Liver (tissue), 9 donors: ENCODE data around the gene ATG2B. TPM values are rescaled to one million over a fixed set of nuclear protein-coding genes. Genes with fewer than 3 reads are reported as not detected.

Experiments
- DNase-seq: peaks from one replicate; pipeline ENCODE4 v3.0.0-alpha.2; 2017; ENCODE audit warnings: low spot score
- H3K27ac ChIP-seq, 2 donors: one replicate each; pipeline ENCODE4 v1.7.0; 2013; ENCODE audit warnings: inconsistent platforms in 2 of 2, low read length in 2 of 2, control low read depth in 1 of 2, low read depth in 1 of 2, mild to moderate bottlenecking in 1 of 2
- H3K27me3 ChIP-seq, 4 donors: one replicate each; pipeline versions ENCODE4 v1.6.1 to v1.7.0; 2013; ENCODE audit warnings: low read length in 3 of 4, inconsistent platforms in 1 of 4, mild to moderate bottlenecking in 1 of 4, moderate library complexity in 1 of 4; ENCODE audit not compliant: control insufficient read depth in 4 of 4, insufficient read depth in 4 of 4
- H3K36me3 ChIP-seq, 4 donors: one replicate each; pipeline versions ENCODE4 v1.6.1 to v1.7.0; 2013; ENCODE audit warnings: low read length in 3 of 4, mild to moderate bottlenecking in 3 of 4, low read depth in 1 of 4, moderate library complexity in 1 of 4; ENCODE audit not compliant: control insufficient read depth in 4 of 4, insufficient read depth in 3 of 4
- H3K4me1 ChIP-seq, 4 donors: one replicate each; pipeline versions ENCODE4 v1.6.1 to v1.7.0; 2013; ENCODE audit warnings: low read length in 3 of 4, mild to moderate bottlenecking in 3 of 4, moderate library complexity in 1 of 4; ENCODE audit not compliant: control insufficient read depth in 4 of 4, insufficient read depth in 4 of 4
- H3K4me3 ChIP-seq, 3 donors: one replicate each; pipeline versions ENCODE4 v1.6.1 to v1.7.0; 2013; ENCODE audit warnings: low read length in 3 of 3, control low read depth in 1 of 3, low read depth in 1 of 3, mild to moderate bottlenecking in 1 of 3
- H3K9ac ChIP-seq, 2 donors: one replicate each; pipeline ENCODE4 v1.7.0; 2013; ENCODE audit warnings: low read length in 2 of 2, mild to moderate bottlenecking in 2 of 2, moderate library complexity in 2 of 2, control low read depth in 1 of 2, low read depth in 1 of 2
- H3K9me3 ChIP-seq, 4 donors: one replicate each; pipeline versions ENCODE4 v1.6.1 to v1.7.0; 2013; ENCODE audit warnings: low read length in 3 of 4; ENCODE audit not compliant: control insufficient read depth in 4 of 4
- EGR1 ChIP-seq, 2 donors: IDR thresholded peaks; 2 replicates each; pipeline ENCODE4 v1.6.1; 2016 to 2018; ENCODE audit warnings: antibody characterized with exemption in 2 of 2, low read depth in 2 of 2
- FOXA1 ChIP-seq: IDR thresholded peaks from 2 replicates; pipeline ENCODE4 v1.6.1; 2016; ENCODE audit warnings: antibody characterized with exemption
- FOXA2 ChIP-seq: IDR thresholded peaks from 2 replicates; pipeline ENCODE4 v1.6.1; 2016; ENCODE audit warnings: antibody characterized with exemption
- GABPA ChIP-seq, 2 donors: IDR thresholded peaks in 1 of 2; conservative IDR thresholded peaks in 1 of 2; 2 replicates each; pipeline ENCODE4 v1.6.1; 2016; ENCODE audit warnings: antibody characterized with exemption in 2 of 2, mild to moderate bottlenecking in 1 of 2, moderate library complexity in 1 of 2
- HNF4A ChIP-seq, 2 donors: conservative IDR thresholded peaks; 2 replicates each; pipeline ENCODE4 v1.6.1; 2016; ENCODE audit warnings: antibody characterized with exemption in 2 of 2, mild to moderate bottlenecking in 2 of 2
- HNF4G ChIP-seq: IDR thresholded peaks from 2 replicates; pipeline ENCODE4 v1.6.1; 2016; ENCODE audit warnings: antibody characterized with exemption
- JUND ChIP-seq, 2 donors: IDR thresholded peaks; 2 replicates each; pipeline ENCODE4 v1.6.1; 2016; ENCODE audit warnings: antibody characterized with exemption in 2 of 2
- NR2F2 ChIP-seq: IDR thresholded peaks from 2 replicates; pipeline ENCODE4 v1.6.1; 2016; ENCODE audit warnings: antibody characterized with exemption
- RAD21 ChIP-seq, 2 donors: IDR thresholded peaks; 2 replicates each; pipeline ENCODE4 v1.6.1; 2016; ENCODE audit warnings: antibody characterized with exemption in 2 of 2, mild to moderate bottlenecking in 2 of 2
- RXRA ChIP-seq, 2 donors: IDR thresholded peaks; 2 replicates each; pipeline ENCODE4 v1.6.1; 2017 to 2018; ENCODE audit warnings: antibody characterized with exemption in 2 of 2, mild to moderate bottlenecking in 1 of 2
- SP1 ChIP-seq: IDR thresholded peaks from 2 replicates; pipeline ENCODE4 v1.6.1; 2018; ENCODE audit warnings: antibody characterized with exemption, mild to moderate bottlenecking
- TAF1 ChIP-seq: conservative IDR thresholded peaks from 2 replicates; pipeline ENCODE4 v1.6.1; 2016; ENCODE audit warnings: antibody characterized with exemption, mild to moderate bottlenecking
- YY1 ChIP-seq: IDR thresholded peaks from 2 replicates; pipeline ENCODE4 v1.6.1; 2016; ENCODE audit warnings: antibody characterized with exemption, mild to moderate bottlenecking
- ZBTB33 ChIP-seq: IDR thresholded peaks from 2 replicates; pipeline ENCODE4 v1.6.1; 2016; ENCODE audit warnings: antibody characterized with exemption
- WGBS: extraction: QIAGEN DNeasy Blood & Tissue Kit; methylation state at CpG from one replicate; pipeline ENCODE4 v1.1.7; 2013; 5-methylcytosine and 5-hydroxymethylcytosine counted together
- polyA plus RNA-seq, 2 donors: library from polyadenylated mRNA; stranded (reverse) in 1 of 2; unstranded in 1 of 2; fragments of 200-250 nt in 1 of 2; fragments of >200 nt in 1 of 2; fragmentation: Nextera tagmentation in 1 of 2; extraction: Ambion mirVana in 1 of 2; gene quantifications; one replicate each; pipeline versions ENCODE4 v1.2.1 to v1.2.3, GENCODE V29; 2013 to 2015
- total RNA-seq, 2 donors: library from RNA; depleted of rRNA; stranded (reverse); fragments of >200 nt; gene quantifications; one replicate each; pipeline ENCODE4 v1.2.3, GENCODE V29; 2014
- TF ChIP-seq, protein P1 (sequence below): fragments of 150-350 bp; IDR thresholded peaks from 2 replicates; pipeline ENCODE4 v1.5.1; 2017; ENCODE audit warnings: improper control_type of control experiment, low read depth, low read length; ENCODE audit not compliant: missing input control
- TF ChIP-seq, protein P2 (sequence below): IDR thresholded peaks from 2 replicates; pipeline ENCODE4 v1.6.1; 2016; ENCODE audit warnings: antibody characterized with exemption
- TF ChIP-seq, protein P3 (sequence below): IDR thresholded peaks from 2 replicates; pipeline ENCODE4 v1.6.1; 2016; ENCODE audit warnings: antibody characterized with exemption
- TF ChIP-seq, protein P4 (sequence below): IDR thresholded peaks from 2 replicates; pipeline ENCODE4 v1.6.1; 2016; ENCODE audit warnings: antibody characterized with exemption, mild to moderate bottlenecking
- donor health status: healthy.
- donor health status: healthy.
- donor health status: healthy.
- donor health status: healthy.
- donor health status: healthy.

Gene ATG2B
- total and polyA plus RNA-seq, 4 donors, result 4.7 to 36.0 (median 20.5) TPM

GRCh38 chr14:96400495-96400894 lies 37.4 kb upstream of the ATG2B start:
- Histone ChIP-seq H3K9ac (no peak overlapping the region), H3K4me3 (no peak overlapping the region), H3K36me3 (no peaks in the 10 kb centered on the region), H3K9me3 (no peaks in the 10 kb centered on the region), H3K27me3 (no peaks in the 10 kb centered on the region), H3K27ac (no peak overlapping the region), H3K4me1 (no peaks in the 10 kb centered on the region)
- no peak for DNase-seq
- 91% methylated on average over 5 of the region's 5 CpGs for WGBS
- TF ChIP-seq HNF4G, result no peak
- TF ChIP-seq, protein P1, sequence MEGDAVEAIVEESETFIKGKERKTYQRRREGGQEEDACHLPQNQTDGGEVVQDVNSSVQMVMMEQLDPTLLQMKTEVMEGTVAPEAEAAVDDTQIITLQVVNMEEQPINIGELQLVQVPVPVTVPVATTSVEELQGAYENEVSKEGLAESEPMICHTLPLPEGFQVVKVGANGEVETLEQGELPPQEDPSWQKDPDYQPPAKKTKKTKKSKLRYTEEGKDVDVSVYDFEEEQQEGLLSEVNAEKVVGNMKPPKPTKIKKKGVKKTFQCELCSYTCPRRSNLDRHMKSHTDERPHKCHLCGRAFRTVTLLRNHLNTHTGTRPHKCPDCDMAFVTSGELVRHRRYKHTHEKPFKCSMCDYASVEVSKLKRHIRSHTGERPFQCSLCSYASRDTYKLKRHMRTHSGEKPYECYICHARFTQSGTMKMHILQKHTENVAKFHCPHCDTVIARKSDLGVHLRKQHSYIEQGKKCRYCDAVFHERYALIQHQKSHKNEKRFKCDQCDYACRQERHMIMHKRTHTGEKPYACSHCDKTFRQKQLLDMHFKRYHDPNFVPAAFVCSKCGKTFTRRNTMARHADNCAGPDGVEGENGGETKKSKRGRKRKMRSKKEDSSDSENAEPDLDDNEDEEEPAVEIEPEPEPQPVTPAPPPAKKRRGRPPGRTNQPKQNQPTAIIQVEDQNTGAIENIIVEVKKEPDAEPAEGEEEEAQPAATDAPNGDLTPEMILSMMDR, result no peak
- TF ChIP-seq JUND (IDR thresholded peaks at IDR 0.05), result no peak
- no peak for TF ChIP-seq FOXA1
- TF ChIP-seq YY1, result no peak
- TF ChIP-seq HNF4A (conservative IDR thresholded peaks at IDR 0.05), result no peak
- TF ChIP-seq SP1, result no peak
- TF ChIP-seq ZBTB33, result no peak
- TF ChIP-seq, protein P2, sequence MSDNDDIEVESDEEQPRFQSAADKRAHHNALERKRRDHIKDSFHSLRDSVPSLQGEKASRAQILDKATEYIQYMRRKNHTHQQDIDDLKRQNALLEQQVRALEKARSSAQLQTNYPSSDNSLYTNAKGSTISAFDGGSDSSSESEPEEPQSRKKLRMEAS, result no peak
- no peak for TF ChIP-seq GABPA (IDR thresholded peaks at IDR 0.05 in 1 of 2, conservative IDR thresholded peaks at IDR 0.05 in 1 of 2)
- TF ChIP-seq NR2F2, result no peak
- TF ChIP-seq, protein P3, sequence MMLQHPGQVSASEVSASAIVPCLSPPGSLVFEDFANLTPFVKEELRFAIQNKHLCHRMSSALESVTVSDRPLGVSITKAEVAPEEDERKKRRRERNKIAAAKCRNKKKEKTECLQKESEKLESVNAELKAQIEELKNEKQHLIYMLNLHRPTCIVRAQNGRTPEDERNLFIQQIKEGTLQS, result no peak
- no peak for TF ChIP-seq FOXA2
- TF ChIP-seq, protein P4, sequence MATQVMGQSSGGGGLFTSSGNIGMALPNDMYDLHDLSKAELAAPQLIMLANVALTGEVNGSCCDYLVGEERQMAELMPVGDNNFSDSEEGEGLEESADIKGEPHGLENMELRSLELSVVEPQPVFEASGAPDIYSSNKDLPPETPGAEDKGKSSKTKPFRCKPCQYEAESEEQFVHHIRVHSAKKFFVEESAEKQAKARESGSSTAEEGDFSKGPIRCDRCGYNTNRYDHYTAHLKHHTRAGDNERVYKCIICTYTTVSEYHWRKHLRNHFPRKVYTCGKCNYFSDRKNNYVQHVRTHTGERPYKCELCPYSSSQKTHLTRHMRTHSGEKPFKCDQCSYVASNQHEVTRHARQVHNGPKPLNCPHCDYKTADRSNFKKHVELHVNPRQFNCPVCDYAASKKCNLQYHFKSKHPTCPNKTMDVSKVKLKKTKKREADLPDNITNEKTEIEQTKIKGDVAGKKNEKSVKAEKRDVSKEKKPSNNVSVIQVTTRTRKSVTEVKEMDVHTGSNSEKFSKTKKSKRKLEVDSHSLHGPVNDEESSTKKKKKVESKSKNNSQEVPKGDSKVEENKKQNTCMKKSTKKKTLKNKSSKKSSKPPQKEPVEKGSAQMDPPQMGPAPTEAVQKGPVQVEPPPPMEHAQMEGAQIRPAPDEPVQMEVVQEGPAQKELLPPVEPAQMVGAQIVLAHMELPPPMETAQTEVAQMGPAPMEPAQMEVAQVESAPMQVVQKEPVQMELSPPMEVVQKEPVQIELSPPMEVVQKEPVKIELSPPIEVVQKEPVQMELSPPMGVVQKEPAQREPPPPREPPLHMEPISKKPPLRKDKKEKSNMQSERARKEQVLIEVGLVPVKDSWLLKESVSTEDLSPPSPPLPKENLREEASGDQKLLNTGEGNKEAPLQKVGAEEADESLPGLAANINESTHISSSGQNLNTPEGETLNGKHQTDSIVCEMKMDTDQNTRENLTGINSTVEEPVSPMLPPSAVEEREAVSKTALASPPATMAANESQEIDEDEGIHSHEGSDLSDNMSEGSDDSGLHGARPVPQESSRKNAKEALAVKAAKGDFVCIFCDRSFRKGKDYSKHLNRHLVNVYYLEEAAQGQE, result no peak
- TF ChIP-seq RAD21 (IDR thresholded peaks at IDR 0.05), result no peak
- TF ChIP-seq RXRA (IDR thresholded peaks at IDR 0.05), result no peak
- TF ChIP-seq TAF1, result no peak
- no peak for TF ChIP-seq EGR1 (IDR thresholded peaks at IDR 0.05; ENCODE audit: low read depth in 2 of 2)
